ENCODE data around the gene SHD.
A peak's percentile ranks its signal among the peaks of the same experiment; 100 is the strongest.

DNA sequence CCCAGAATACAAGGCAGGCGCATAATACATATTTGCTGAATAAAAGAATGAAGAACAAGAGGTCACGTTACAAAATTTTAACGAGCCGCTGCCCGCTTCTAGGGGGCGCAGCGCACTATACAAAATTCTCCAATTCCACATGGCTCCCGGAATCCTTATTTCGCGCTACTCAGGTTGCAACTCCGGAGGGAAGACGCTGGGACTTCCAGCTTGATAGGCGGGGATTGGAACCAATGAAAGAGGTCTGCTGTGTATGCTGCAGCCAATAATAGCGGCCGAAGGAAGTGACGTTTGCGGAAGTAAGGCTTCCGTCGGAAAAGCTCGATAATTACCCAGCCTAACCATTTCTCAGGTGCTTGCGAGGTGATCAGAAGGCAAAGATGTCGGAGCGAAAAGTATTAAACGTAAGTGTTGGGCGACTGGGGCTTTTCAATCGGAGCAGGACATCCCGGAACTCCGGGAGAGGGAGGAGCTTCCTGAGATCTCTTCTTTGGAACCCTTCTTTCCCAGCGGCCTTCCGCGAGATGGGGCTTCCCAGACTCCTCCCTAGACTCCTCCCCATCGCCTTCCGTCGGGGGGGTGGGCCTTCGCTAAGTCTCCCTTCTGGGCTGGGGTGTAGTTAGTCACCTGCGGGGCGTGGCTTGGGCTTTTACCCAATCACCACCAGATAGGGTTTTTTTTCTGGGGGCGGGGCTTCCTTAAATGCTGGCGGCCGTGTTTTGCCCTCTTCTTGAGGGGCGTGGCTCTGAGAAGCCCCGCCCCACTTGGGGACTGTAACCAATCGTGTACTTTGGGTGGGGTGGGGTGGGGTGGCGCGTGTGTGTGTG is 32.1 kb upstream of the SHD start, which contains the start of gene YJU2:
- peak in 11 of 12 donors; percentile 11 to 65 (median 38) for TF ChIP-seq CTCF (IDR thresholded peaks at IDR 0.05)
- peak in 1 of 2 donors; percentile 46 for TF ChIP-seq POLR2A (IDR thresholded peaks at IDR 0.05)
